B cell (primary cell): ENCODE results near the gene ADAM19.
A peak's percentile ranks its signal among the peaks of the same experiment; 100 is the strongest.

Source experiments
- EZH2 ChIP-seq: IDR thresholded peaks from 2 replicates; pipeline ENCODE4 v1.6.1; 2012; ENCODE audit warnings: borderline replicate concordance, low read depth, mild to moderate bottlenecking, moderate library complexity, low read length; ENCODE audit not compliant: insufficient read depth, poor library complexity, severe bottlenecking
- TF ChIP-seq, protein P1 (sequence below): fragments of 200-600 bp; IDR thresholded peaks from one replicate; pipeline ENCODE4 v1.8.0; 2022; ENCODE audit warnings: antibody characterized with exemption, mild to moderate bottlenecking

DNA sequence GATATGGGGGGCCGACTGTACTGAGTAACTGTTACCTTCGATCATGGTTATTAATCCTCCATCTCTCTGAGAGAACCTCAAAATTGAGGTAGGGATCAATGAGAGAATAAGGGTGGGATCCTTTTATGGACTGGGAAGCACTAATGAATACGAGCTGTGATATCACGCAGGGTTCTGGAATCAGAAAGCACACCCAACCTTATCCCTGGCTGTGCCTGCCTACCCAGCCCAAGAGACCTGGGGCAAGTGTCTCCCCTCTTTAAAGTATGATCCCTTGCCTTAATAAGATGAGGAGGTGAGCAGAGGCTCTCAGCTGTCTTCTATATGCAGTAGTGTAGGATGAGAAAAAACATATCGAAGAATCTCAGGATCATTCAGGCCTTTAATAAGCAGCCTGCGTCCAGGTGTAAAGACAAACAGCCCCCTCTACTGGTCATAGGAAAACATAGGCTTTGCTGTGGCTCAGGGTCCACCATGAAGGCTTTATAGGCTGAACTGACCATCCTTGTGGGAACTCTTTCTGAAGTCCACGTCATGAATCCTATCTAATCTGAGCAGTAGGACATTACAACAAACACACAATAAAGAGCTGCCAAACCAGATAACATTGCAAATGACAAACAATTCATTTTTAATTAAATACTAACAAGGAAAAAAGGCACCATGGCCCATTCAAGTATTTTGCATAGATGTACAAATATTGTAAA lies 98.7 kb downstream of the ADAM19 start:
- no peak for TF ChIP-seq EZH2
- TF ChIP-seq, protein P1, sequence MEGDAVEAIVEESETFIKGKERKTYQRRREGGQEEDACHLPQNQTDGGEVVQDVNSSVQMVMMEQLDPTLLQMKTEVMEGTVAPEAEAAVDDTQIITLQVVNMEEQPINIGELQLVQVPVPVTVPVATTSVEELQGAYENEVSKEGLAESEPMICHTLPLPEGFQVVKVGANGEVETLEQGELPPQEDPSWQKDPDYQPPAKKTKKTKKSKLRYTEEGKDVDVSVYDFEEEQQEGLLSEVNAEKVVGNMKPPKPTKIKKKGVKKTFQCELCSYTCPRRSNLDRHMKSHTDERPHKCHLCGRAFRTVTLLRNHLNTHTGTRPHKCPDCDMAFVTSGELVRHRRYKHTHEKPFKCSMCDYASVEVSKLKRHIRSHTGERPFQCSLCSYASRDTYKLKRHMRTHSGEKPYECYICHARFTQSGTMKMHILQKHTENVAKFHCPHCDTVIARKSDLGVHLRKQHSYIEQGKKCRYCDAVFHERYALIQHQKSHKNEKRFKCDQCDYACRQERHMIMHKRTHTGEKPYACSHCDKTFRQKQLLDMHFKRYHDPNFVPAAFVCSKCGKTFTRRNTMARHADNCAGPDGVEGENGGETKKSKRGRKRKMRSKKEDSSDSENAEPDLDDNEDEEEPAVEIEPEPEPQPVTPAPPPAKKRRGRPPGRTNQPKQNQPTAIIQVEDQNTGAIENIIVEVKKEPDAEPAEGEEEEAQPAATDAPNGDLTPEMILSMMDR = peak; percentile 84
